Measurements from ENCODE around the gene PDZRN3. TPM values are rescaled to one million over a fixed set of nuclear protein-coding genes. Genes with fewer than 3 reads are reported as not detected.

The PDZRN3 gene
- total RNA-seq, 4 donors from 2014 or later: 25.3 to 152 (median 45.4) TPM

- TF ChIP-seq CTCF (IDR thresholded peaks at IDR 0.05; ENCODE audit: low read depth): no peak
Measured at GRCh38 chr3:73401616-73402279, 223.0 kb downstream of the PDZRN3 start.

GRCh38 chr3:73401059-73401458 lies 223.7 kb downstream of the PDZRN3 start:
- no peak for TF ChIP-seq CTCF (IDR thresholded peaks at IDR 0.05; ENCODE audit: low read depth)

- TF ChIP-seq CTCF (IDR thresholded peaks at IDR 0.05; ENCODE audit: low read depth): no peak
Measured at GRCh38 chr3:73399666-73400253, 225.0 kb downstream of the PDZRN3 start.

GRCh38 chr3:73399106-73399505 lies 225.6 kb downstream of the PDZRN3 start:
- no peak for TF ChIP-seq CTCF (IDR thresholded peaks at IDR 0.05; ENCODE audit: low read depth)

GRCh38 chr3:73398084-73398483 lies 226.7 kb downstream of the PDZRN3 start:
- TF ChIP-seq CTCF (IDR thresholded peaks at IDR 0.05; ENCODE audit: low read depth): no peak

- no peak for TF ChIP-seq CTCF (IDR thresholded peaks at IDR 0.05; ENCODE audit: low read depth)
Measured at GRCh38 chr3:73394240-73394639, 230.5 kb downstream of the PDZRN3 start.

GRCh38 chr3:73393005-73393404 lies 231.7 kb downstream of the PDZRN3 start:
- no peak for TF ChIP-seq CTCF (IDR thresholded peaks at IDR 0.05; ENCODE audit: low read depth)
